ENCODE measurements around the gene IGFALS. TPM values are rescaled to one million over a fixed set of nuclear protein-coding genes. Genes with fewer than 3 reads are reported as not detected.

IGFALS gene
- polyA plus RNA-seq, 1 donor from 2014 or later, result 1.2 TPM

GRCh38 chr16:1818204-1818872 lies 24.8 kb upstream of the IGFALS start:
- no peak overlapping the region for H3K27ac ChIP-seq (ENCODE audit: low read length)
- H3F3A ChIP-seq (ENCODE audit: insufficient read depth, low read length, poor library complexity, severe bottlenecking), result no peaks in the 10 kb centered on the region
- H3K79me2 ChIP-seq (replicated peaks; ENCODE audit: insufficient read depth, low read length), result no peaks in the 10 kb centered on the region
- no peak overlapping the region for H3K4me2 ChIP-seq (ENCODE audit: low read length)
- H4K20me1 ChIP-seq (ENCODE audit: insufficient read depth), result no peaks in the 10 kb centered on the region
- no peaks in the 10 kb centered on the region for H3K9me2 ChIP-seq (ENCODE audit: insufficient read depth, low read length)
- H2AFZ ChIP-seq (ENCODE audit: low read depth, low read length), result no peak overlapping the region
- H3K36me3 ChIP-seq (ENCODE audit: insufficient read depth, low read length), result no peaks in the 10 kb centered on the region
- H3K4me3 ChIP-seq (ENCODE audit: low read length), result no peak overlapping the region
- H3K9me3 ChIP-seq (ENCODE audit: low read length), result no peaks in the 10 kb centered on the region
- TF ChIP-seq RAD21 (conservative IDR thresholded peaks at IDR 0.05) (no peak), CTCF (IDR thresholded peaks at IDR 0.05; ENCODE audit: poor library complexity, severe bottlenecking) (no peak), EP300 (conservative IDR thresholded peaks at IDR 0.05; ENCODE audit: poor library complexity, severe bottlenecking) (no peak), TAF1 (IDR thresholded peaks at IDR 0.05; ENCODE audit: low read depth) (no peak), MXI1 (conservative IDR thresholded peaks at IDR 0.05; ENCODE audit: poor library complexity, severe bottlenecking) (no peak), POLR2AphosphoS5 (IDR thresholded peaks at IDR 0.05) (no peak), EZH2 (IDR thresholded peaks at IDR 0.05; ENCODE audit: borderline replicate concordance, insufficient read depth, low read length, poor library complexity, severe bottlenecking) (no peak), REST (IDR thresholded peaks at IDR 0.05; ENCODE audit: borderline replicate concordance) (no peak), SMC3 (conservative IDR thresholded peaks at IDR 0.05; ENCODE audit: poor library complexity) (no peak)
- H3K27me3 ChIP-seq (ENCODE audit: insufficient read depth, low read depth, low read length), result no peaks in the 10 kb centered on the region
- no peak overlapping the region for H3K9ac ChIP-seq (ENCODE audit: low read length)

- Histone ChIP-seq H3K9me3 (ENCODE audit: low read length) (no peaks in the 10 kb centered on the region), H3K9ac (ENCODE audit: low read length) (no peak overlapping the region), H3K79me2 (replicated peaks; ENCODE audit: insufficient read depth, low read length) (no peaks in the 10 kb centered on the region), H2AFZ (ENCODE audit: low read depth, low read length) (no peak overlapping the region), H3K4me2 (ENCODE audit: low read length) (no peak overlapping the region), H3K9me2 (ENCODE audit: insufficient read depth, low read length) (no peaks in the 10 kb centered on the region), H3K36me3 (ENCODE audit: insufficient read depth, low read length) (no peaks in the 10 kb centered on the region), H3K4me3 (ENCODE audit: low read length) (no peak overlapping the region), H4K20me1 (ENCODE audit: insufficient read depth) (no peaks in the 10 kb centered on the region), H3K27me3 (ENCODE audit: insufficient read depth, low read depth, low read length) (no peaks in the 10 kb centered on the region), H3F3A (ENCODE audit: insufficient read depth, low read length, poor library complexity, severe bottlenecking) (no peaks in the 10 kb centered on the region), H3K27ac (ENCODE audit: low read length) (no peak overlapping the region)
- TF ChIP-seq SMC3 (conservative IDR thresholded peaks at IDR 0.05; ENCODE audit: poor library complexity) (no peak), TAF1 (IDR thresholded peaks at IDR 0.05; ENCODE audit: low read depth) (no peak), REST (IDR thresholded peaks at IDR 0.05; ENCODE audit: borderline replicate concordance) (no peak), RAD21 (conservative IDR thresholded peaks at IDR 0.05) (no peak), EZH2 (IDR thresholded peaks at IDR 0.05; ENCODE audit: borderline replicate concordance, insufficient read depth, low read length, poor library complexity, severe bottlenecking) (no peak), CTCF (IDR thresholded peaks at IDR 0.05; ENCODE audit: poor library complexity, severe bottlenecking) (no peak), POLR2AphosphoS5 (IDR thresholded peaks at IDR 0.05) (no peak), EP300 (conservative IDR thresholded peaks at IDR 0.05; ENCODE audit: poor library complexity, severe bottlenecking) (no peak), MXI1 (conservative IDR thresholded peaks at IDR 0.05; ENCODE audit: poor library complexity, severe bottlenecking) (no peak)
These were observed 24.2 kb upstream of the IGFALS start for GRCh38 chr16:1817716-1818115.

Data from neural cell (in vitro differentiated cells).